Amygdala (tissue), 56 donors: ENCODE measurements around the gene RPAP3.

Source experiments
- DNase-seq, 56 donors: peaks; one replicate each; lab custom pipeline; 2025; lab: John Stamatoyannopoulos, UW

The RPAP3 gene

DNA sequence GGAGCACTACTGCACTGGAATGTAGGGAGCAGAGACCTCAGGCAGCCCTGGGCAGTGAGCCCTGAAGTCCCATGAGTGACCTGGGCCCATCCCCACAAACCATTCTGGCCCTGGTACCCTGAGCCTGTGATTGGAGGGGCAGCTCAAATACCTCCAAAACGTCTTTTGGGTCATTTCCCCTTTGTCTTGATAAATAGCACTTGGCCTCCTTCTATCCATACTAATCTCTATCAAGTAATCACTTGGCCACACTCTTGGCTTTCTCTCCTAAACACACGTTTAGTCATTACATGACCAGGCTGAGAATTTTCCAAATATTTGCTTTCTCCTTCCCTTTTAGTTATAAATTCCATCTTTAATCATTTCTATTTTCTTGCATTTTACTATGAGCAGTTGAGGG is 91.3 kb downstream of the RPAP3 start:
- no peak for DNase-seq

GRCh38 chr12:47612953-47613352 is 92.9 kb downstream of the RPAP3 start:
- DNase-seq: no peak

GRCh38 chr12:47611906-47612305 is 93.9 kb downstream of the RPAP3 start:
- DNase-seq: no peak
